Measurements from ENCODE around the gene MICOS13.

The MICOS13 gene

GRCh38 chr19:5683177-5683886 is 3.0 kb upstream of the MICOS13 start:
- Histone ChIP-seq H2AFZ (ENCODE audit: low read length, unreplicated experiment) (no peak overlapping the region), H3K4me1 (ENCODE audit: control insufficient read depth, insufficient read depth, low read length, unreplicated experiment) (no peaks in the 10 kb centered on the region), H3K4me3 (ENCODE audit: low read depth, low read length) (no peak overlapping the region), H3K27me3 (ENCODE audit: insufficient read depth, low read length) (no peaks in the 10 kb centered on the region), H3K27ac (ENCODE audit: low read depth, low read length) (no peak overlapping the region), H3K36me3 (ENCODE audit: insufficient read depth, low read length) (no peaks in the 10 kb centered on the region), H3K79me2 (ENCODE audit: control insufficient read depth, insufficient read depth, low read length, unreplicated experiment) (peaks cover 6% of the 10 kb centered on the region)

- H3K79me2 ChIP-seq (ENCODE audit: control insufficient read depth, insufficient read depth, low read length, unreplicated experiment) = peaks cover 6% of the 10 kb centered on the region
- H3K27me3 ChIP-seq (ENCODE audit: insufficient read depth, low read length) = no peaks in the 10 kb centered on the region
- no peaks in the 10 kb centered on the region for H3K4me1 ChIP-seq (ENCODE audit: control insufficient read depth, insufficient read depth, low read length, unreplicated experiment)
- no peak overlapping the region for H3K27ac ChIP-seq (ENCODE audit: low read depth, low read length)
- no peak overlapping the region for H2AFZ ChIP-seq (ENCODE audit: low read length, unreplicated experiment)
- H3K36me3 ChIP-seq (ENCODE audit: insufficient read depth, low read length) = no peaks in the 10 kb centered on the region
- H3K4me3 ChIP-seq (ENCODE audit: low read depth, low read length) = no peak overlapping the region; the same call in 1 of the 2 replicates
Observed at GRCh38 chr19:5682107-5682482, 1.8 kb upstream of the MICOS13 start.

- no peaks in the 10 kb centered on the region for H3K4me1 ChIP-seq (ENCODE audit: control insufficient read depth, insufficient read depth, low read length, unreplicated experiment)
- no peak overlapping the region for H3K27ac ChIP-seq (ENCODE audit: low read depth, low read length)
- no peaks in the 10 kb centered on the region for H3K27me3 ChIP-seq (ENCODE audit: insufficient read depth, low read length)
- H3K4me3 ChIP-seq (ENCODE audit: low read depth, low read length) = peak overlapping the region; percentile 93
- H3K36me3 ChIP-seq (ENCODE audit: insufficient read depth, low read length) = no peaks in the 10 kb centered on the region
- peaks cover 6% of the 10 kb centered on the region for H3K79me2 ChIP-seq (ENCODE audit: control insufficient read depth, insufficient read depth, low read length, unreplicated experiment)
- peak overlapping the region; percentile 6 for H2AFZ ChIP-seq (ENCODE audit: low read length, unreplicated experiment)
Observed at GRCh38 chr19:5681391-5682106, 1.2 kb upstream of the MICOS13 start.

- peaks cover 6% of the 10 kb centered on the region for H3K79me2 ChIP-seq (ENCODE audit: control insufficient read depth, insufficient read depth, low read length, unreplicated experiment)
- peak overlapping the region; percentile 69 for H3K27ac ChIP-seq (ENCODE audit: low read depth, low read length)
- H3K27me3 ChIP-seq (ENCODE audit: insufficient read depth, low read length) = no peaks in the 10 kb centered on the region
- H3K4me1 ChIP-seq (ENCODE audit: control insufficient read depth, insufficient read depth, low read length, unreplicated experiment) = no peaks in the 10 kb centered on the region
- H3K36me3 ChIP-seq (ENCODE audit: insufficient read depth, low read length) = no peaks in the 10 kb centered on the region
- H3K4me3 ChIP-seq (ENCODE audit: low read depth, low read length) = peak overlapping the region; percentile 93
- H2AFZ ChIP-seq (ENCODE audit: low read length, unreplicated experiment) = peak overlapping the region; percentile 43
Observed at GRCh38 chr19:5680084-5680436, 256 bp downstream of the MICOS13 start.

- Histone ChIP-seq H3K27me3 (ENCODE audit: insufficient read depth, low read length) (no peaks in the 10 kb centered on the region), H3K36me3 (ENCODE audit: insufficient read depth, low read length) (no peaks in the 10 kb centered on the region)
Observed at GRCh38 chr19:5679289-5680083, 830 bp downstream of the MICOS13 start.

GRCh38 chr19:5678071-5678718 is 2.1 kb downstream of the MICOS13 start:
- Histone ChIP-seq H3K27ac (ENCODE audit: low read depth, low read length) (no peak overlapping the region), H3K4me3 (ENCODE audit: low read depth, low read length) (no peak overlapping the region), H3K79me2 (ENCODE audit: control insufficient read depth, insufficient read depth, low read length, unreplicated experiment) (peaks cover 6% of the 10 kb centered on the region), H3K4me1 (ENCODE audit: control insufficient read depth, insufficient read depth, low read length, unreplicated experiment) (no peaks in the 10 kb centered on the region), H3K36me3 (ENCODE audit: insufficient read depth, low read length) (no peaks in the 10 kb centered on the region), H2AFZ (ENCODE audit: low read length, unreplicated experiment) (no peak overlapping the region), H3K27me3 (ENCODE audit: insufficient read depth, low read length) (no peaks in the 10 kb centered on the region)

More at GRCh38 chr19:5679289-5680083, 830 bp downstream of the MICOS13 start:
- Histone ChIP-seq H3K4me1 (ENCODE audit: control insufficient read depth, insufficient read depth, low read length, unreplicated experiment) (no peaks in the 10 kb centered on the region), H2AFZ (ENCODE audit: low read length, unreplicated experiment) (no peak overlapping the region), H3K79me2 (ENCODE audit: control insufficient read depth, insufficient read depth, low read length, unreplicated experiment) (peaks cover 6% of the 10 kb centered on the region), H3K4me3 (ENCODE audit: low read depth, low read length) (peak overlapping the region; percentile 93), H3K27ac (ENCODE audit: low read depth, low read length) (peak overlapping the region; percentile 69; the same call in 1 of the 2 replicates)

GRCh38 chr19:5677580-5677979 is 2.7 kb downstream of the MICOS13 start:
- no peaks in the 10 kb centered on the region for H3K36me3 ChIP-seq (ENCODE audit: insufficient read depth, low read length)
- peaks cover 6% of the 10 kb centered on the region for H3K79me2 ChIP-seq (ENCODE audit: control insufficient read depth, insufficient read depth, low read length, unreplicated experiment)
- no peaks in the 10 kb centered on the region for H3K4me1 ChIP-seq (ENCODE audit: control insufficient read depth, insufficient read depth, low read length, unreplicated experiment)
- H3K27me3 ChIP-seq (ENCODE audit: insufficient read depth, low read length) = no peaks in the 10 kb centered on the region
- H3K4me3 ChIP-seq (ENCODE audit: low read depth, low read length) = no peak overlapping the region
- no peak overlapping the region for H2AFZ ChIP-seq (ENCODE audit: low read length, unreplicated experiment)
- no peak overlapping the region for H3K27ac ChIP-seq (ENCODE audit: low read depth, low read length)

GRCh38 chr19:5677136-5677535 is 3.2 kb downstream of the MICOS13 start:
- H3K4me3 ChIP-seq (ENCODE audit: low read depth, low read length) = no peak overlapping the region

GRCh38 chr19:5676772-5677105 is 3.6 kb downstream of the MICOS13 start:
- Histone ChIP-seq H3K27ac (ENCODE audit: low read depth, low read length) (no peak overlapping the region), H2AFZ (ENCODE audit: low read length, unreplicated experiment) (no peak overlapping the region), H3K4me3 (ENCODE audit: low read depth, low read length) (no peak overlapping the region), H3K27me3 (ENCODE audit: insufficient read depth, low read length) (no peaks in the 10 kb centered on the region), H3K4me1 (ENCODE audit: control insufficient read depth, insufficient read depth, low read length, unreplicated experiment) (no peaks in the 10 kb centered on the region), H3K36me3 (ENCODE audit: insufficient read depth, low read length) (no peaks in the 10 kb centered on the region), H3K79me2 (ENCODE audit: control insufficient read depth, insufficient read depth, low read length, unreplicated experiment) (peaks cover 6% of the 10 kb centered on the region)

More at GRCh38 chr19:5677136-5677535, 3.2 kb downstream of the MICOS13 start:
- Histone ChIP-seq H3K4me1 (ENCODE audit: control insufficient read depth, insufficient read depth, low read length, unreplicated experiment) (no peaks in the 10 kb centered on the region), H3K27ac (ENCODE audit: low read depth, low read length) (no peak overlapping the region), H3K27me3 (ENCODE audit: insufficient read depth, low read length) (no peaks in the 10 kb centered on the region), H3K36me3 (ENCODE audit: insufficient read depth, low read length) (no peaks in the 10 kb centered on the region), H3K79me2 (ENCODE audit: control insufficient read depth, insufficient read depth, low read length, unreplicated experiment) (peaks cover 6% of the 10 kb centered on the region), H2AFZ (ENCODE audit: low read length, unreplicated experiment) (no peak overlapping the region)

GRCh38 chr19:5676105-5676771 is 4.1 kb downstream of the MICOS13 start:
- no peak overlapping the region for H2AFZ ChIP-seq (ENCODE audit: low read length, unreplicated experiment)
- no peaks in the 10 kb centered on the region for H3K27me3 ChIP-seq (ENCODE audit: insufficient read depth, low read length)
- H3K36me3 ChIP-seq (ENCODE audit: insufficient read depth, low read length) = no peaks in the 10 kb centered on the region
- no peak overlapping the region for H3K27ac ChIP-seq (ENCODE audit: low read depth, low read length)
- H3K4me1 ChIP-seq (ENCODE audit: control insufficient read depth, insufficient read depth, low read length, unreplicated experiment) = no peaks in the 10 kb centered on the region
- H3K79me2 ChIP-seq (ENCODE audit: control insufficient read depth, insufficient read depth, low read length, unreplicated experiment) = peaks cover 6% of the 10 kb centered on the region
- H3K4me3 ChIP-seq (ENCODE audit: low read depth, low read length) = no peak overlapping the region

All from ACC112 (cell line).